ENCODE results near the gene SETD5.

GRCh38 chr3:9352917-9353752 is 44.3 kb upstream of the SETD5 start:
- peak; percentile 76 to 93 (median 88) for TF ChIP-seq CTCF (IDR thresholded peaks at IDR 0.05)
- no peak for TF ChIP-seq POLR2A (IDR thresholded peaks at IDR 0.05)
